ENCODE data around the gene MYO1B. TPM values are rescaled to one million over a fixed set of nuclear protein-coding genes. Genes with fewer than 3 reads are reported as not detected.

The MYO1B gene
- total RNA-seq, 1 experiment from 2014 or later, result 80.3 TPM

GRCh38 chr2:191417746-191418145, 172.5 kb downstream of the MYO1B start:
- Histone ChIP-seq H3K36me3 (ENCODE audit: control insufficient read depth, insufficient read depth, low read length) (no peaks in the 10 kb centered on the region), H3K4me3 (ENCODE audit: low read depth, low read length) (no peak overlapping the region), H3K27me3 (replicated peaks; ENCODE audit: control insufficient read depth, insufficient read depth, low read length) (no peaks in the 10 kb centered on the region), H3K4me1 (peaks cover 20% of the 10 kb centered on the region), H3K9me3 (no peaks in the 10 kb centered on the region)
- no TSS peak for BruUV-seq (replicated peaks)
- Mint-ChIP-seq H3K27me3 (ENCODE audit: insufficient read depth, unreplicated experiment) (no peaks in the 10 kb centered on the region), H3K27ac (ENCODE audit: unreplicated experiment) (peak overlapping the region; percentile 23), H3K4me1 (ENCODE audit: low read depth, unreplicated experiment) (peaks cover 13% of the 10 kb centered on the region), H3K36me3 (ENCODE audit: insufficient read depth, unreplicated experiment) (peaks cover 46% of the 10 kb centered on the region), H3K4me3 (ENCODE audit: unreplicated experiment) (no peak overlapping the region), H3K9me3 (ENCODE audit: unreplicated experiment) (no peaks in the 10 kb centered on the region)
- ChIA-PET CTCF (no interaction called here), POLR2A (no interaction called here)
- DNase-seq, result no peak
- no peak for TF ChIP-seq CTCF (IDR thresholded peaks at IDR 0.05; ENCODE audit: insufficient read depth in 1 of 2, low read depth in 1 of 2, low read length in 1 of 2, severe bottlenecking in 1 of 2, unreplicated experiment in 1 of 2)
- intact Hi-C loops (cut with micrococcal nuclease; ENCODE audit: unreplicated experiment), result loop anchor here (1.0 kb wide), 3 partner anchors 16 to 252 kb away; no protein-coding TSS in a partner anchor

GRCh38 chr2:191421950-191422349, 176.7 kb downstream of the MYO1B start:
- H3K4me1 Mint-ChIP-seq (ENCODE audit: low read depth, unreplicated experiment), result peaks cover 7% of the 10 kb centered on the region
- POLR2A ChIA-PET, result no interaction called here
- H3K9me3 Mint-ChIP-seq (ENCODE audit: unreplicated experiment), result no peaks in the 10 kb centered on the region
- DNase-seq, result no peak
- H3K36me3 ChIP-seq (ENCODE audit: control insufficient read depth, insufficient read depth, low read length), result no peaks in the 10 kb centered on the region; the same call in none of the 2 replicates
- CTCF ChIA-PET, result no interaction called here
- H3K4me3 ChIP-seq (ENCODE audit: low read depth, low read length), result no peak overlapping the region
- no peaks in the 10 kb centered on the region for H3K9me3 ChIP-seq
- TF ChIP-seq CTCF (IDR thresholded peaks at IDR 0.05; ENCODE audit: insufficient read depth in 1 of 2, low read depth in 1 of 2, low read length in 1 of 2, severe bottlenecking in 1 of 2, unreplicated experiment in 1 of 2), result no peak
- BruUV-seq (replicated peaks), result no TSS peak
- no peak overlapping the region for H3K4me3 Mint-ChIP-seq (ENCODE audit: unreplicated experiment)
- no peak overlapping the region for H3K27ac Mint-ChIP-seq (ENCODE audit: unreplicated experiment)
- H3K36me3 Mint-ChIP-seq (ENCODE audit: insufficient read depth, unreplicated experiment), result peaks cover 40% of the 10 kb centered on the region
- peaks cover 16% of the 10 kb centered on the region for H3K4me1 ChIP-seq
- no peaks in the 10 kb centered on the region for H3K27me3 Mint-ChIP-seq (ENCODE audit: insufficient read depth, unreplicated experiment)
- H3K27me3 ChIP-seq (replicated peaks; ENCODE audit: control insufficient read depth, insufficient read depth, low read length), result no peaks in the 10 kb centered on the region
- intact Hi-C loops (cut with micrococcal nuclease; ENCODE audit: unreplicated experiment), result no loop called here

DNA sequence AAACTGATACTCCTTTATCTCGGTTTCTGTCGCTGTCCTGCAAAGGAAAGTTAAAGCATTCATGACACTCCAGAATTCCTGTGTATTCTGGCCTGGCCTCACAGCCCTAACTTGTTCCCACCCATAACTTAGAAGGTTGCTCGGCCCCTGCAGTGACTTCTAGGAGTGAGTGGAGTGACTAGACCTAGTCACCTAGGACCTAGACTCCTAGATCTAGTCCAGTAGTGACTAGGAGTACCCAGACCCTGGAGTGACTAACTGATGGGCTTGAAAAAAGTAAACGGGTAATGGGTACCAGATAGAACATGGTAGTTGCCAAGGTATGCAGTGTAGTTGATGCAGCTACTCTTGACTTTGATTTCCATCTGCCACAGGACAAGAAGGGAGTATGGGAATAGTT, 181.8 kb downstream of the MYO1B start:
- Mint-ChIP-seq H3K36me3 (ENCODE audit: insufficient read depth, unreplicated experiment) (peaks cover 34% of the 10 kb centered on the region), H3K4me1 (ENCODE audit: low read depth, unreplicated experiment) (no peaks in the 10 kb centered on the region), H3K27ac (ENCODE audit: unreplicated experiment) (no peak overlapping the region), H3K27me3 (ENCODE audit: insufficient read depth, unreplicated experiment) (no peaks in the 10 kb centered on the region), H3K9me3 (ENCODE audit: unreplicated experiment) (no peaks in the 10 kb centered on the region), H3K4me3 (ENCODE audit: unreplicated experiment) (no peak overlapping the region)
- Histone ChIP-seq H3K9me3 (no peaks in the 10 kb centered on the region), H3K27me3 (replicated peaks; ENCODE audit: control insufficient read depth, insufficient read depth, low read length) (no peaks in the 10 kb centered on the region), H3K4me3 (ENCODE audit: low read depth, low read length) (no peak overlapping the region), H3K36me3 (ENCODE audit: control insufficient read depth, insufficient read depth, low read length) (no peaks in the 10 kb centered on the region; the same call in none of the 2 replicates), H3K4me1 (no peaks in the 10 kb centered on the region)
- POLR2A ChIA-PET, result no interaction called here
- no peak for TF ChIP-seq CTCF (IDR thresholded peaks at IDR 0.05; ENCODE audit: insufficient read depth in 1 of 2, low read depth in 1 of 2, low read length in 1 of 2, severe bottlenecking in 1 of 2, unreplicated experiment in 1 of 2)
- intact Hi-C loops (cut with micrococcal nuclease; ENCODE audit: unreplicated experiment), result no loop called here
- BruUV-seq (replicated peaks), result no TSS peak
- no peak for DNase-seq
- CTCF ChIA-PET, result no interaction called here
